Ectodermal cell (in vitro differentiated cells): ENCODE results near the gene CREB5.

Source experiments
- H3K27ac ChIP-seq: 2 replicates; pipeline ENCODE4 v1.7.0; 2013; ENCODE audit warnings: mild to moderate bottlenecking, low read depth, low read length; ENCODE audit not compliant: insufficient read depth, poor library complexity, severe bottlenecking
- H3K27me3 ChIP-seq: 2 replicates; pipeline ENCODE4 v1.7.0; 2013; ENCODE audit warnings: mild to moderate bottlenecking, low read length; ENCODE audit not compliant: insufficient read depth, control insufficient read depth, poor library complexity, severe bottlenecking
- H3K36me3 ChIP-seq: one replicate; pipeline ENCODE4 v1.7.0; 2013; ENCODE audit warnings: low read length; ENCODE audit not compliant: control insufficient read depth, insufficient read depth
- H3K4me1 ChIP-seq: one replicate; pipeline ENCODE4 v1.7.0; 2013; ENCODE audit warnings: low read length; ENCODE audit not compliant: control insufficient read depth, insufficient read depth
- H3K4me3 ChIP-seq: 2 replicates; pipeline ENCODE4 v1.7.0; 2013; ENCODE audit warnings: low read depth, low read length, control low read depth; ENCODE audit not compliant: insufficient read depth
- H3K9me3 ChIP-seq: 2 replicates; pipeline ENCODE4 v1.7.0; 2013; ENCODE audit warnings: mild to moderate bottlenecking, low read length, moderate library complexity; ENCODE audit not compliant: control insufficient read depth
- WGBS, 2 experiments: methylation state at CpG; one replicate each; pipeline ENCODE4 v1.1.7; 2013; ENCODE audit warnings: missing lambda C conversion rate in 2 of 2; 5-methylcytosine and 5-hydroxymethylcytosine counted together

Gene CREB5

DNA sequence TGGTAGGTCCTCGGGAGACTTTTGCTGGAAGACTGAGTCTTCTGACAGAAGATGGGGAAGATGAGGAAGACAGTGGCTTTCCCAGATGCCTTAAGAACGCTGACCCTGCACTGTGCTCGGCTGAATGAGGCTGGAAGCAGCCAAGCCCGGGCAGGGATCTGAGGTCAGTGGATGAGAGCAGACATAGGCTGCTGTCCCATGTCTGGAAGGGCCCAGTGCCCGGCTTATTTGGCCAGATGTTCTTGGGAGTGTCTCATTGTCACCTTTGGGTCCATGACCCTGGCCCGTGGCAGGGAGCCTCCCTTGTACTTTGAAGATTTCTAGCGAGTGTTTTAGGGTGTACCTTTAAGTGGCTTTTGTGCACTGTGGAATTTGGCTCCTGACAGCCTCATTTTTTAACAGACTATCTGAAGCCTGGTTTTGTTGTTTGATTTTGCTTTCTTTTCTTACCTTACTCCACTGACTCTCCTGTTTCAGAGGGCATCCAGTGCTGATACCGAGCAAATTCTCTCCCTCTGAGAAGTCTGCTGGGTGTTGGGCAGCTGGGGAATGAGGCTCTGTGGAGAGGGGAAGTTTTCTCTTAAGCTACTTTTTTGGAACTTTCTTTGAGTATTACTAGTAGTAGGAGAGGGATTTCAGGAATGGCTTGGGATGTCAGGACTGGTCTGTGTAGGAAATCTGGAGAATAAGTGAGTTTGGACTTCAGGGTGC lies 61.4 kb downstream of the CREB5 start:
- H3K27me3 ChIP-seq, result no peaks in the 10 kb centered on the region
- no peaks in the 10 kb centered on the region for H3K36me3 ChIP-seq
- H3K4me1 ChIP-seq, result no peaks in the 10 kb centered on the region
- H3K27ac ChIP-seq, result no peak overlapping the region
- WGBS, 2 experiments, result 87 to 88% methylated on average over 8 of the region's 8 CpGs
- H3K9me3 ChIP-seq, result no peaks in the 10 kb centered on the region
- no peak overlapping the region for H3K4me3 ChIP-seq

DNA sequence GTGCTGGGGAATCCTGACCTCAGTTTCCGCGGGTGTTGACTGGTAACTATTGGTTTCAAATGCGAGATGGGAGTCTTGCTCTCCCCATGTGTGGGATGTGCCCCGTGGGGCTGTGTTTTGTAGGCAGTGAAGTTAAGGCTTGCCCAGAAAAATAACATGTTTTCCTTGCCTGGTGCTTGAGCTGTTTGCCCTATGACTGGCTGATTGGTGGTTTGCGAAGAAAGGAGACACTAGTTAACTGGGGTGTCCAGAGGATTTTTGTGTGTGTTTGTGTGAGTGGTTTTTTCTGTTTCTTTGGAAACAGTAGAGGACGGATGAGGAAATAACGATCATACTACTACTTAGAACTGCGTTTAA lies 61.9 kb downstream of the CREB5 start:
- H3K4me3 ChIP-seq, result no peak overlapping the region

DNA sequence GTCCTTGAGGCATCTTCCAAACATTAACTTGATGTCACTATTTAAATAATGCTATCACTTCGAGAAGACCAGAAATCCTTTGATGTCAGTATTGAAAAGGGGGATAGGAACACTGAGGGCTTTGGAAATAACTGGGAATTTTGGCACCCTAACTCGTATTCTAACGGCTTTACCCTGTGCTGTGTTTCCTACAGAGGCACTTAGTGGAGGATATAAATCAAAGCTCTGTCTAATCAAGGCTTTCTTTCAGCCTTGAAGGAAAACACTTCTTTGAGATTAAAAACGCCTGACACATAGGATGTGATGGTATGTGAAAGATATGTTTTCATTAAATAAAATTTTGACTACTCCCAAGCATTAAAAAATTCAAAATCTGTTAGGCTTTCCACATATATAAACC lies 62.3 kb downstream of the CREB5 start:
- no peak overlapping the region for H3K27ac ChIP-seq
- no peak overlapping the region for H3K4me3 ChIP-seq
- H3K9me3 ChIP-seq, result no peaks in the 10 kb centered on the region
- 90 to 91% methylated on average over 3 to 4 of the region's 4 CpGs for WGBS, 2 experiments
- no peaks in the 10 kb centered on the region for H3K36me3 ChIP-seq
- peaks cover 6% of the 10 kb centered on the region for H3K4me1 ChIP-seq
- H3K27me3 ChIP-seq, result no peaks in the 10 kb centered on the region

More for the DNA sequence above, 61.9 kb downstream of the CREB5 start:
- WGBS, 2 experiments, result 87 to 92% methylated on average over 8 of the region's 8 CpGs
- no peak overlapping the region for H3K27ac ChIP-seq
- no peaks in the 10 kb centered on the region for H3K9me3 ChIP-seq
- peaks cover 2% of the 10 kb centered on the region for H3K4me1 ChIP-seq
- no peaks in the 10 kb centered on the region for H3K27me3 ChIP-seq
- no peaks in the 10 kb centered on the region for H3K36me3 ChIP-seq

DNA sequence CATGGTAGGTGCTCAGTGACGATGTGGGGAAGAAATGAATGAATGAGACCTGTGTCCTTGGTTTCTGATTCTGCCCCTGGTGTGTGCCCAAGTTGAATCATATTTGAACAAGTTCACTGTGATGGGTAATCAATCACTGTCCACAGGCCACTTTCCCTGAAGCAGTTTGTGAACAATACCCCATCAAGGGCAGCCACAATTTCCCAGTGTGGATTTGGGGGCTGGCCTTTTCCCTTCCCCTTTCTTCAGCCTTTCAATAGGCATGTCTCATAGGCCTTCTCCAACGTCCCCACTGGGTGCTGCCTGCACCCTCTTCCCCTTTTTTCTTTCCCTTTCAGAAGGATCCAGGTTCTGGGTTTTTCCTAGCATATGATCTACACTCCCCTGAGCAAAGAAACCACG lies 64.7 kb downstream of the CREB5 start:
- H3K36me3 ChIP-seq, result no peaks in the 10 kb centered on the region
- no peaks in the 10 kb centered on the region for H3K9me3 ChIP-seq
- H3K4me1 ChIP-seq, result peaks cover 25% of the 10 kb centered on the region
- no peaks in the 10 kb centered on the region for H3K27me3 ChIP-seq
- H3K4me3 ChIP-seq, result no peak overlapping the region
- 79 to 82% methylated on average over 3 of the region's 3 CpGs for WGBS, 2 experiments
- H3K27ac ChIP-seq, result no peak overlapping the region

DNA sequence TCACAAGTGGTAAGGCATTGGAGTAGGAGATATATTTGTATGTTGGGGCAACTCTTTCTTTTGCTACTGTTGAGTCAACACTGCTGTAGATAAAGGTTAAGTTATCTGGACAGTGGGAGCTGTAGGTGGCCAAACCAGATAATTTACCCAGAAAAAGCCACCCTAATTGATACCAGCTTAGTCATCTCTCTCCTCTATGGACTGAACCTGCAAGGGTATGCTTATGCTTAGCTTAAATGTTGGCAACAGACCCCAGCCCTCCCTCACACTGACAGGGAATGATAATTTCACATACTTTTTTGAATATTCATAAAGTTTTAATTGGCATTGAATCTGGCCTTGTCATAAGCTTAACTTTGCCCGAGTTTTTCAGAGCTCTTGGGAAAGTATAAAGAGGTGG lies 66.3 kb downstream of the CREB5 start:
- H3K4me3 ChIP-seq, result no peak overlapping the region
- H3K4me1 ChIP-seq, result peaks cover 30% of the 10 kb centered on the region
- no peaks in the 10 kb centered on the region for H3K27me3 ChIP-seq
- 65% methylated on average over 1 of the region's 1 CpG; no CpG with 5 or more reads in 1 of the 2 experiments for WGBS, 2 experiments
- H3K36me3 ChIP-seq, result no peaks in the 10 kb centered on the region
- H3K27ac ChIP-seq, result no peak overlapping the region
- no peaks in the 10 kb centered on the region for H3K9me3 ChIP-seq

DNA sequence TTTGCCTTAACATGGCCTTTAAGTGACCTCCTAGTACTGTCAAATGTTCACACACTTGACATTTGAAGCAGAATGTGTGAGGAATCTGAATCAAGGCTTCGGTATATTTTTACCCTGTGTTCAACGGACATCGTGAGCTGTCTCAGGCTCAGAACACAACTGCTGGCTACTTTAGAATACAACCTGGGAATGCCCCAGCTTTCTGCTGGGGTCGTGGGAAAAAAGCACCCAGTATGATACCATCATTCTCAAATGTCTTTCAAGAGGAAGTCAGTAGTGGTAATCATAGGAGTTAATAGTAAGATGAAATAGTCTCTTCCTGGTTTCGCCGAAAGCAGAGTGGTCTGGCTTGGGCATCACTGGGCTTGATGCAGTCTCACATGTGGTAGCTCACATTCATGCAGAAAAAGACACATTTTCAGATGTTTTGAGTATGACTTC lies 67.2 kb downstream of the CREB5 start:
- no peaks in the 10 kb centered on the region for H3K27me3 ChIP-seq
- peaks cover 30% of the 10 kb centered on the region for H3K4me1 ChIP-seq
- H3K4me3 ChIP-seq, result no peak overlapping the region
- H3K9me3 ChIP-seq, result no peaks in the 10 kb centered on the region
- H3K27ac ChIP-seq, result no peak overlapping the region
- WGBS, 2 experiments, result 90 to 96% methylated on average over 6 of the region's 6 CpGs
- H3K36me3 ChIP-seq, result no peaks in the 10 kb centered on the region

DNA sequence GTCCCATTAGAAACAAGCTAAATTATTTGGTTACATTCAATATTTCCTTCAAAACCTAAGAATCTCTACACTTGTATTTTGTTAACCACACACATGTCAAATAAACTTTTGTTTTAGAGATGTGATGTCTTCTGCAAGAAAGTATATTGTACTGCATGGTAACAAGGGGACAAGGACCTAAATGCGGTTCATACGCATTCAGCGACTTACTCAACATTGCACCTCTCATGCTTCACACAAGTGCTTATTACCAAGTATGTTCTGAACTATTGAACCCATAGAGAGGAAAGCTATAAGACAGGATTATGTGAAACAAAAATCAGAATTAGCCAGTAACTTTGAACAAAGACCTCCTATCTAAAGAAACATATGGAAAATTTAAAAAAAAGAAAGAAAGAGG lies 68.3 kb downstream of the CREB5 start:
- no peaks in the 10 kb centered on the region for H3K27me3 ChIP-seq
- 96 to 100% methylated on average over 3 of the region's 3 CpGs for WGBS, 2 experiments
- no peaks in the 10 kb centered on the region for H3K9me3 ChIP-seq
- H3K27ac ChIP-seq, result no peak overlapping the region
- H3K36me3 ChIP-seq, result no peaks in the 10 kb centered on the region
- H3K4me3 ChIP-seq, result no peak overlapping the region
- H3K4me1 ChIP-seq, result peaks cover 30% of the 10 kb centered on the region

DNA sequence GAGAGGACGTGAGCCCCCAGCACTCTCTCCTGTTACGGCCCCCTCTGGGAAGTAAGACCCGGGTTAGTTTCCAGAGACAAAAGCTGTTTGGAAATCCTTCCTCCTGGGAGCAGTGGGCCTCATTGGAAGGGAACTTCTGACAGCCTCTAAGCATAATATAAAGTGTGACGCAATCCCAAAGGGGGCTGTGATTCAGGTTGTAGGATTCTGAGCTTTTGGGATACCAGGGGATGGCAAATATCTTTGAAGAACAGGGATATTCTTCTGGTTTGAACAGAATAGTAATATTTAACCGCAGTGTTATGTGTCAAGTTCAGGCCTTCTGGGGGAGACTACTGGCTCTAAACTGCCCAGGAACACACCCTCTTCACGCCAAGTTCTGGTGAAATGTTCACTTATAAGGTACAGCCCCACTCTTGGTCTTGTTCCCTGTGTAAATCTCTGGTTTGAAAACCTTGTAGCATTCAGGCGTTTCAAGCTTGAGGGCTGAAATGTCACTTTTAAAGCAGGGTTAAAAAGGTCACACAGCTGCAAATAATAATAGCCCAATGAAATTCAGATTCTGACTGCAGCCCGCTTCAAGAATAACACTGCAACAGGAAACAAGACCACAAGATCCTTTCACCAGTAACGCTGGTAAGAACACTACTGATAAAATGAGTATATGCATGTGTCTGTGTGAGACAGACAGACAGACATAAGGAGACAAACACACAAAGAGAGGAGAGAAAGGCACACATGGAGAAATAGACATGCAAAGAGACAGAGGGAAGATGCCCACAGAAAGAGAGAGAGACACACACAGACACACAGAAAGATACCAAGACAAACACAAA lies 69.0 kb downstream of the CREB5 start:
- H3K9me3 ChIP-seq, result no peaks in the 10 kb centered on the region
- WGBS, 2 experiments, result 40 to 48% methylated on average over 9 of the region's 9 CpGs
- no peaks in the 10 kb centered on the region for H3K27me3 ChIP-seq
- no peaks in the 10 kb centered on the region for H3K36me3 ChIP-seq
- no peak overlapping the region for H3K4me3 ChIP-seq
- no peak overlapping the region for H3K27ac ChIP-seq
- H3K4me1 ChIP-seq, result peaks cover 30% of the 10 kb centered on the region

DNA sequence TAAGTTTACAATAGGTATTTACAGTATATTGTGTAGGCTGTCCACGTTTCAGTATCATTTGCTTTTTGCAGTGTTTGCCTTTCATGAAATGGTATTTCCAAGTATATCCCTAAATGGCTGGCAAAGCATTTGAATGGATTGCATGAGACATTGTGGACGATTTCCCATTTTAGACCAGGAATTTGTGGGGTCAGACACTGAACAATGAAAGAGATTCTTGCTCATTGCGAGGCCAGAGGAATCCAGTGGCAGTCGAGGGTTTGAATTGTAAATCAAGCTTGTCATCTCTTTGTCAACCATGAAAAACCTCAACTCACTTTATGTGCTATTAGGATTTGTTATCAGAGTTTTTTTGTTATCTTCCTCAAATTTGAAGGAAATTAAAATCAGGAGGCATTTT lies 70.8 kb downstream of the CREB5 start:
- Histone ChIP-seq H3K27ac (no peak overlapping the region), H3K9me3 (no peaks in the 10 kb centered on the region), H3K27me3 (no peaks in the 10 kb centered on the region), H3K4me1 (peaks cover 30% of the 10 kb centered on the region), H3K4me3 (no peak overlapping the region), H3K36me3 (no peaks in the 10 kb centered on the region)
- WGBS, 2 experiments, result 37 to 44% methylated on average over 4 of the region's 4 CpGs

DNA sequence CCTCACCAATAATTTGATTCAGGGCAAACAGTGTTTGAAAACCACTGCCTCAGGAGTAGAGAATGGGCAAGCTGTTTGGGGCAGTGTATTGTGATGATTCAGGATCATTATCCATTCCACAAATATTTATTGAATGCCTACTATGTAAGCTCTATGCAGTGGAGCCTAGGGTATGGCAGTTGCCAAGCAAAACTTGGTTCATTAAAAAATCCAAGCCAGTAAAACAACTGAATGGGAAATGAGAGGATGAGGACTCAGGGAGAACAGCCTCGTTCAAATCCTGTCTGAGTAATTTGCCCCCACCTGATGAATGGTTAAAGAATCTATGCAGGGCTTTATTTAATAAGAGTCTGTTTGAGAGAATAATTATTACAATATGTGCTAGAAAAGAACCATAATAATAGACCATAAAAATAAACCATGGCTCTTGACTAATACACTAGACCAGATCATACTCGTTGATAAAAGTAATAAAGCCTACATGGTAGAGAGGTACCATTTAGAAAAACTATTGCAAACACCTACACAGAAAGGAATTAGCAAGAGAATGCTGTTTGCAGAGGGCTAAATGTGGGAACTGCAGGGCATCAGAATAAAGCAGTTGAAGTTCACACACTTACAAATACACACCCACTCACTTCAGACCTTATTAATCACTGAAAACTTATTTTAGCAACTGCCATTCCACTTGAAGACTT lies 71.7 kb downstream of the CREB5 start:
- 53 to 69% methylated on average over 1 to 2 of the region's 2 CpGs for WGBS, 2 experiments
- H3K9me3 ChIP-seq, result no peaks in the 10 kb centered on the region
- no peaks in the 10 kb centered on the region for H3K27me3 ChIP-seq
- no peak overlapping the region for H3K4me3 ChIP-seq
- no peaks in the 10 kb centered on the region for H3K36me3 ChIP-seq
- H3K27ac ChIP-seq, result no peak overlapping the region
- peaks cover 29% of the 10 kb centered on the region for H3K4me1 ChIP-seq
